GM19351 (cell line): ENCODE results near the gene NXN.
"Not testable (repeated sequence)": the region's sequence is repeated elsewhere in the genome, so short reads cannot be mapped to it uniquely, and the experiment has no call there.

Experiments used
- ATAC-seq: cut with Tn5 transposase; IDR thresholded peaks from one replicate; pipeline ENCODE4 v1.9.1; 2021; ENCODE audit warnings: mild to moderate bottlenecking, moderate library complexity; ENCODE audit not compliant: unreplicated experiment

Gene NXN

GRCh38 chr17:749359-749758 is 230.2 kb downstream of the NXN start:
- not testable (repeated sequence) for ATAC-seq
